AG08396 (cell line): ENCODE data around the gene CDC34.

Experiments used
- DNase-seq: peaks from one replicate; pipeline ENCODE4 v3.0.0; 2012; ENCODE audit warnings: low spot score, mixed read lengths

The CDC34 gene

GRCh38 chr19:531753-532560 lies at the start of gene CDC34:
CDC34 (plus strand) TSS chr19:531760; CDS start chr19:531932, 172 bp downstream.
- peak; percentile 53 for DNase-seq

DNA sequence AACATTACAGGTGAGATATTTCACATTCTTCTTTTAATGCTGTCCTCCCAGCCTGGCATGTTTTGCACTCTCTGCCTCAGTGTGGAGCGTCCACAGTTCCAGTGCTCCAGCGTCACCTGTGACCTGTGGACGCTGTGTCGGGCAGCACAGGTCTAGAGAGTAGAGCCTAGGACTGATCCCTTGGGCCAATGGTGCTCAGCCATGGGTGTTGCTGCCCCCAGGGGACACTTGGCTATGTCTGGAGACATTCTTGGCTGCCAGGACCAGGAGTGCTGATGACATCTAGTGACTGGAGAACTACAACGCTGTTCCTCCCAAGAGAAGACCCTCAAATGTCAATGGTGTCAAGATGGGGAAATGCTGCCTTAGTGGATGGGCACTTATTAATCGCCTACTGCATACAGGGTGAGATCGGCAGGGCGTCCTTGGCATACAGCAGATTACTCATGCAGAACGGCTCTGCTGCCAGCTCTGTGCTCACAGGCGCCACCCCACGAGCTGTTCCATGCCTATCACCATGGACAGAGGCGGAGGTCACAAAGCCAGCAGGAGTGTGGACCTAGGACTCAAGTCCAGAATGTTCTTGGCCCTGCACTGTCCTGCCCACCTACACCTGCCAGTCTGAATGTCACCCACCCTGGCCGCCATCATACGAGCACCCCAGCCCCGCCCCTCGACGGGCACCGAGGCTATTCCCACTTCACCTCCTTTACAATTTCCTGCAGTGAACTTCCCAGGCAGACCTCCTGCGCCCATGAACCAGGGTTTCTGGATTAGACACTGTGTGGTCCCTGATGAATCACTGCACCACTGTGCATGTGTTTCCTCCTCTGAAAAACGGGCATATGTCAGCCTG lies 49.1 kb upstream of the CDC34 start:
- DNase-seq: no peak

- DNase-seq: no peak
Measured at GRCh38 chr19:483332-484072, 48.1 kb upstream of the CDC34 start.

- no peak for DNase-seq
Measured at GRCh38 chr19:484494-484893, 47.1 kb upstream of the CDC34 start.

DNA sequence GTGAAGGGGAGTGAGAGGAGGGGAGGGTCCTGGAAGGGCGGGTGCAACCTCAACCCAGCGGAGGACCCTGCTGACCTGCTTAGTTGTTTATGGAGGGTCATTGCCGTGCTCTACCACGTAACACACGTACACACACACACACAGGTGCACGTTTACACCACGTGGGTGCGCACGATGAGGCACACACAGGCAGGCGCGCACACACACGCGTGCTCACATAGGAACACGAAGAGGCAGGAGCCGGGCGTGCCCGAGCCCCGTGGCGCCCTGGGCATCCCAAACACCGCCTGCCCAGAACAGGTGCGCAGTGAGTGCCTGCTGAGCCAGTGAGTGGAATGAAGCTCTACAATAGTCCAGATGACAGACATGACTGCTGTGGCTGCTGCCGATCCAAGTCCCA lies 46.5 kb upstream of the CDC34 start:
- DNase-seq: no peak

DNA sequence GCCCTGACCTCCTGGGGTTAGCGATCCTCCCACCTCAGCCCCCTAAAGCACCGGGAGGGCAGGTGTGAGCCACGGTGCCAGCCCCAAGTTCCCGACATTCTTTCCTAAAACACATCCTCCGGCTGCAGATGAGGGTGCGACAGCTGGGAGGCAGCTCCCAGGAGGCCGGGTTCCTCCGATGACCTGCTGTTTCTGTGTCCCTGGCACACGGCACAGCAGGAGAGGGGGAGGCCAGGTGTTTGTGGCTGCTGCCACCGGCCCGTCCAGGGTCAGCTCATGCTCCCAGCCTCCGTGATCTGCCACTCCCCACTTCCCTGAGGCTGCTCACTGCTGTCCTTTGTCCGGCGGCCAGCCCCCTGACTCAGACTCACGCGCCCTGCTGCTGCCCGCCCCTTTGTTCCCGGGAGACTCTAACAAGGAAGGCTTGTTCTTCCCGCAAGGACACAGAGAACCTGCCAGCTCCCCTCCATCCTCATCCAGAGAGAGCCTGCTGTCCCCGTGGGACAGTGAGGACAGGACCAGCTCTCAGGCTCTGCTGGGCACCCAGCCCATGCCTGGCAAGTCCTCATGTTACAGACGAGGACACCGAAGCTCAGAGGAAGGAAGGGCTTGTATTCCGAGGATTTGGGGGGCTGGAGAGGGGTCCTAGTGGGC lies 45.9 kb upstream of the CDC34 start:
- no peak for DNase-seq

DNA sequence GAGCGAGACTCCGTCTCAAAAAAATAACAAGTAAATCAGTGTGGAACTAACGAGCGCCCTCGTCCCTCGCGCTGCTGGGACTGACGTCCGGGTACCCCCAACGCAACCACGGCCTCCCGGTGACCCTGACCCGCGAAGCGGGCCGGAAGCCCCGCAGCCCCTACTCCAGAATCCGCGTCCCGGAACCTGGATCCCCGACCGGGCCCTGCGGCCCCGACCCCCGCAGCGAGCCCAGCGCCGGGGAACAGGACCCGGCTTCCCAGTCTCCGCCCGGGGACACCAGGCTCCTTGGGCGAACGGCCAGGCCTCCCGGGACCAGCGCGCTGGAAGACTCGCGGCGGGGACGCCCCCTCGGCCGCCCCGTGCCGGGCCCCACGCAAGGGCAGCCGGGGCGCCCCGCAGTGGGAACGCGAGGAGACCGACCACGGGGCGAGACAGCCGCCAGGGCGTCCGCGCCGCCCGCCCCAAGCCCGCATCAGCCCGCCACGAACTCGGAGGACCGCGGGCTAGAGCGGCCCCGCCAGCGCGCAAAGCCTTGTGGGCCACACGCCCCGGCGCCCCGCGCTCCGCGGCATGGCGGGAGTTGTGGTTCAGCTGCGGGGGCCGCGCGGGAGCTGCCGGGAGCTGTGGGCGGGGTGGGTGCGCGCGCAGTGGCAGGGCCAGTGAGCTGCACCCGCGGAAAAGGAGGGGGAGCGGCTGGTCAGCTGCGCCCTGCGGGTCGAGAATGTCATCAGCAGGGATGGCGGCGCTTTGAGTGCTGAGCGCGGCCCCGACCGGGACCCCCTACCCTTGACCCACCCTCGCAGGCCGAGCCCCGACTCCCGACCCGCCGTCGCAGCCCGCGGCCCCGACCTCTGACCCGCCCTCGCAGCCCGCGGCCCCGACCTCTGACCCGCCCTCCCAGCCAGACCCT lies 42.8 kb upstream of the CDC34 start:
- DNase-seq: peak; percentile 99

- peak; percentile 64 for DNase-seq
Measured at GRCh38 chr19:489418-490196, 42.0 kb upstream of the CDC34 start.

DNA sequence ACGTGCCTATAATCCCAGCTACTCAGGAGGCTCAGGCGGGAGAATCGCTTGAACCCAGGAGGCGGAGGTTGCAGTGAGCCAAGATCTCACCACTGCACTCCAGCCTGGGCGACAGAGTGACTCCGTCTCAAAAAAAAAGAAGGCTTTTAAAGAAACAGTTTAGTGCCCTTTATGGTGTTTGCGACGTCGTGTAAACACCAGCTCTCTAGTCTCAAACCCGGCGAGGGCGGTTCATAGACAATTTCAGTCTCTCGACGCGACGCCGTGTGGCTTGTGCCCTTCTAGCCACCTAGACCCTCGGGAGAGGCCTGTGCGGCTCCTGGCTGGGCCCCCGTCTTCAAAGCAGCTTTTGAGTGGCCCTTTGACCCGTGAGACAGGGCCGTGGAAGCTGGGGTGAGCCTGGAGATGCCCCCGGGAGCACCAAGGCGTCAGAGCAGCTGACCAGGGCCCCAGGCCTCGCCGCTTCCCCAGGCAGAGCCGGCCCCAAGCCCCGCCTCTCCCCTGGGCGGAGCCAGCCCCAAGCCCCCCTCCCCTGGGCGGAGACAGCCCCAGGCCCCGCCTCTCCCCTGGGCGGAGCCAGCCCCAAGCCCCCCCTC lies 40.3 kb upstream of the CDC34 start:
- DNase-seq: no peak

DNA sequence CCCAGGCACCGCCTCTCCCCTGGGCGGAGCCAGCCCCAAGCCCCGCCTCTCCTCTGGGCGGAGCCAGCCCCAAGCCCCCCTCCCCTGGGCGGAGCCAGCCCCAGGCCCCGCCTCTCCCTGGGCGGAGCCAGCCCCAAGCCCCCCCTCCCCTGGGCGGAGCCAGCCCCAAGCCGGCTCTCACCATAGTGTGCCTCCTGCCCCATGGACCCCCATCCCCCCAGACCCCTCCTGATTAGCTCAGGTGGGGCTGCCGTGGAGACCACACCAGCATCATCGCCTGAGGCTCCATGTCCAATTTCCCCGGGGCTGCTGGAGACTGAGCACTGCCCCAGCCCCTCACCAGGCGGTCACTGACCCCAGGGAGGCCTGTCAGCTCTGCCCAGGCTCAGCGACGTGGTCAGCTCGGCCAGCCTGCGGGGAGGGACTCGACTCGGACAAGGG lies 39.4 kb upstream of the CDC34 start:
- DNase-seq: peak; percentile 50

GRCh38 chr19:493391-494170 lies 38.0 kb upstream of the CDC34 start:
- DNase-seq: no peak

- no peak for DNase-seq
Measured at GRCh38 chr19:494171-495080, 37.1 kb upstream of the CDC34 start.

GRCh38 chr19:495081-495401 lies 36.5 kb upstream of the CDC34 start:
- DNase-seq: no peak

DNA sequence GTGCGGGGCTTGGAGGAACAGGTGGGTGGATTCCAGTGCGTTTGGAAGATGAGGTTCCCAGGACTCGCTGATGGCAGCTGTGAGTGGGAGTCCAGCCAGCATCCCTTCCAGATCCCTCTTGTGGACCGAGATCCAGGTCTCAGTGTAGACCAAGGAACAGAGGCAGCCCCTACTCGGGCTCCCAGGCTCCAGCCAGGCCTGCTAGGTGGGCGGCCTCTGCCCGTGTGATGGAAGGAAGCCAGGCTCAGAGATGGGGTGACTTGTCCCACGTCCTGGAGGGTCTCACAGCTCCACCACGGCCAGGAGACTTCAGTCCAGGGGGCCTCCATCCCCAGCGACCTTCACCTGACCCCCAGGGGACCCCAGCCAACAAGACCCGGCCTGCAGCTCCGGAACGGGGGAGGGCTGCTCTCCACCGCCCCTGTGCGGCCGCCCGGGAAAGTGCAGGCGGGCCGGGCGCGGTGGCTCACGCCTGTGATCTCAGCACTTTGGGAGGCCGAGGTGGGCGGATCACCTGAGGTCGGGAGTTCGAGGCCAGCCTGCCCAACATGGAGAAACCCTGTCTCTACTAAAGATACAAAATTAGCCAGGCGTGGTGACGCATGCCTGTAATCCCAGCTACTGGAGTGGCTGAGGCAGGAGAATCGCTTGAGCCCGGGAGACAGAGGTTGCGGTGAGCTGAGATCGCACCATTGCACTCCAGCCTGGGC lies 36.0 kb upstream of the CDC34 start:
- DNase-seq: peak; percentile 66

GRCh38 chr19:496112-496665 lies 35.4 kb upstream of the CDC34 start, which contains the start of gene MADCAM1:
MADCAM1 (plus strand) TSS chr19:496486; CDS start chr19:496500, 14 bp downstream.
- DNase-seq: no peak

DNA sequence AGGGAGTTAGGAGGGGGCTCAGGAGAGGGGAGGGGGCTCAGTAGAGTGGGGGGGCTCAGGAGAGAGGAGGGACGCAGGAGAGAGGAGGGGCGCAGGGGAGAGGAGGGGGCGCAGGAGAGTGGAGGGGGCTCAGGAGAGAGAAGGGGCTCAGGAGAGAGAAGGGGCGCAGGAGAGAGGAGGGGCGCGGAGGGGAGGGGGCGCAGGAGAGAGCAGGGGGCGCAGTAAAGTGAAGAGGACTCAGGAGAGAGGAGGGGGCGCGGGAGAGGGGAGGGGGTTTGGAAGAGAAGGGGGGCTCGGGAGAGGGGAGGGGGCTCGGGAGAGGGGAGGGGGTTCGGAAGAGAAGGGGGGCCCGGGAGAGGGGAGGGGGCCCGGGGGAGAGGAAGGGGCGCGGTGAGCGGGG lies 34.6 kb upstream of the CDC34 start:
- DNase-seq: no peak

- DNase-seq: no peak
Measured at GRCh38 chr19:497491-497868, 34.1 kb upstream of the CDC34 start.
